Esophagus squamous epithelium (tissue), 4 donors: ENCODE results near the gene ERI2.

Experiments used
- POLR2A ChIP-seq, 4 donors: fragments of 450-650 bp; IDR thresholded peaks; one replicate each; pipeline ENCODE4 v1.6.1; 2017; ENCODE audit warnings: antibody characterized with exemption in 4 of 4, mild to moderate bottlenecking in 4 of 4, moderate library complexity in 3 of 4
- TF ChIP-seq, protein P1 (sequence below), 6 experiments: fragments of 450-650 bp in 4 of 6; fragments of 200-600 bp in 2 of 6; sonication (generic) in 2 of 6; IDR thresholded peaks; one replicate each; pipeline ENCODE4 v1.5.1; 2016 to 2019; ENCODE audit warnings: antibody characterized with exemption in 6 of 6, mild to moderate bottlenecking in 4 of 6, moderate library complexity in 4 of 6

DNA sequence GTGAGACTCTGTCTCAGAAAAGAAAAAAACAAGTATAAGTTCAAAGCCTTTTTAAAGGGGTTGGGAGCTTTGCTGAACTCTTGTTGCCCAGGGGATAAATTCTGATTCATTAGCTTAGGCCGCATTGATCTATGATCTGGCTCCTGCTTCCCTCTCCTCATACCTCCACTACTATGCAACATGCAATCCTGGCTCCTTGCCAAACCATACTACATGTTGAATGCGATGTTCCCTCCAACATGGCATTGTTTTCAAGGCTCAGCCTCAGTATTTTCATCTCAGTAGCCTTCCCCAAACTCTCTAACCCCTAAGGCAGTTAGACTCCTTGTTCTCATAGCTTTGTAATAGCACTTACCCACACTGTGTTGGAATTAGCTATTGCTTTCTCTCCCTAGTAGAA lies 6.2 kb upstream of the ERI2 start:
- TF ChIP-seq, protein P1, sequence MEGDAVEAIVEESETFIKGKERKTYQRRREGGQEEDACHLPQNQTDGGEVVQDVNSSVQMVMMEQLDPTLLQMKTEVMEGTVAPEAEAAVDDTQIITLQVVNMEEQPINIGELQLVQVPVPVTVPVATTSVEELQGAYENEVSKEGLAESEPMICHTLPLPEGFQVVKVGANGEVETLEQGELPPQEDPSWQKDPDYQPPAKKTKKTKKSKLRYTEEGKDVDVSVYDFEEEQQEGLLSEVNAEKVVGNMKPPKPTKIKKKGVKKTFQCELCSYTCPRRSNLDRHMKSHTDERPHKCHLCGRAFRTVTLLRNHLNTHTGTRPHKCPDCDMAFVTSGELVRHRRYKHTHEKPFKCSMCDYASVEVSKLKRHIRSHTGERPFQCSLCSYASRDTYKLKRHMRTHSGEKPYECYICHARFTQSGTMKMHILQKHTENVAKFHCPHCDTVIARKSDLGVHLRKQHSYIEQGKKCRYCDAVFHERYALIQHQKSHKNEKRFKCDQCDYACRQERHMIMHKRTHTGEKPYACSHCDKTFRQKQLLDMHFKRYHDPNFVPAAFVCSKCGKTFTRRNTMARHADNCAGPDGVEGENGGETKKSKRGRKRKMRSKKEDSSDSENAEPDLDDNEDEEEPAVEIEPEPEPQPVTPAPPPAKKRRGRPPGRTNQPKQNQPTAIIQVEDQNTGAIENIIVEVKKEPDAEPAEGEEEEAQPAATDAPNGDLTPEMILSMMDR (IDR thresholded peaks at IDR 0.05) = no peak
- no peak for TF ChIP-seq POLR2A (IDR thresholded peaks at IDR 0.05)
